Ectodermal cell (in vitro differentiated cells): ENCODE results near the gene METTL18.
"Not testable (repeated sequence)": the region's sequence is repeated elsewhere in the genome, so short reads cannot be mapped to it uniquely, and the experiment has no call there.

Experiments
- H3K27ac ChIP-seq: 2 replicates; pipeline ENCODE4 v1.7.0; 2013; ENCODE audit warnings: mild to moderate bottlenecking, low read depth, low read length; ENCODE audit not compliant: insufficient read depth, poor library complexity, severe bottlenecking
- H3K27me3 ChIP-seq: 2 replicates; pipeline ENCODE4 v1.7.0; 2013; ENCODE audit warnings: mild to moderate bottlenecking, low read length; ENCODE audit not compliant: insufficient read depth, control insufficient read depth, poor library complexity, severe bottlenecking
- H3K36me3 ChIP-seq: one replicate; pipeline ENCODE4 v1.7.0; 2013; ENCODE audit warnings: low read length; ENCODE audit not compliant: control insufficient read depth, insufficient read depth
- H3K4me1 ChIP-seq: one replicate; pipeline ENCODE4 v1.7.0; 2013; ENCODE audit warnings: low read length; ENCODE audit not compliant: control insufficient read depth, insufficient read depth
- H3K4me3 ChIP-seq: 2 replicates; pipeline ENCODE4 v1.7.0; 2013; ENCODE audit warnings: low read depth, low read length, control low read depth; ENCODE audit not compliant: insufficient read depth
- H3K9me3 ChIP-seq: 2 replicates; pipeline ENCODE4 v1.7.0; 2013; ENCODE audit warnings: mild to moderate bottlenecking, low read length, moderate library complexity; ENCODE audit not compliant: control insufficient read depth
- WGBS, 2 experiments: methylation state at CpG; one replicate each; pipeline ENCODE4 v1.1.7; 2013; ENCODE audit warnings: missing lambda C conversion rate in 2 of 2; 5-methylcytosine and 5-hydroxymethylcytosine counted together

METTL18 gene

GRCh38 chr1:169814265-169814664, 19.6 kb upstream of the METTL18 start:
- 67 to 83% methylated on average over 1 to 2 of the region's 2 CpGs for WGBS, 2 experiments
- no peaks in the 10 kb centered on the region for H3K27me3 ChIP-seq
- no peak overlapping the region for H3K27ac ChIP-seq
- H3K4me3 ChIP-seq, result no peak overlapping the region
- H3K9me3 ChIP-seq, result no peaks in the 10 kb centered on the region
- peaks cover 17% of the 10 kb centered on the region for H3K36me3 ChIP-seq
- no peaks in the 10 kb centered on the region for H3K4me1 ChIP-seq

GRCh38 chr1:169812131-169812530, 17.4 kb upstream of the METTL18 start:
- Histone ChIP-seq H3K36me3 (peaks cover 11% of the 10 kb centered on the region), H3K4me1 (no peaks in the 10 kb centered on the region), H3K27me3 (no peaks in the 10 kb centered on the region), H3K9me3 (no peaks in the 10 kb centered on the region), H3K27ac (no peak overlapping the region), H3K4me3 (no peak overlapping the region)
- WGBS, 2 experiments, result 97 to 99% methylated on average over 2 of the region's 2 CpGs

- not testable (repeated sequence) for H3K36me3 ChIP-seq, H3K4me3 ChIP-seq, H3K27ac ChIP-seq, H3K9me3 ChIP-seq, H3K4me1 ChIP-seq, H3K27me3 ChIP-seq
Observed at GRCh38 chr1:169811418-169812035, 16.8 kb upstream of the METTL18 start.

- no peaks in the 10 kb centered on the region for H3K27me3 ChIP-seq
- no peak overlapping the region for H3K27ac ChIP-seq
- WGBS, 2 experiments, result 88 to 98% methylated on average over 2 to 4 of the region's 4 CpGs
- H3K4me1 ChIP-seq, result no peaks in the 10 kb centered on the region
- H3K36me3 ChIP-seq, result peaks cover 16% of the 10 kb centered on the region
- H3K9me3 ChIP-seq, result no peaks in the 10 kb centered on the region
- H3K4me3 ChIP-seq, result no peak overlapping the region
Observed at GRCh38 chr1:169809370-169810095, 14.8 kb upstream of the METTL18 start.

- no peaks in the 10 kb centered on the region for H3K9me3 ChIP-seq
- no peaks in the 10 kb centered on the region for H3K4me1 ChIP-seq
- no peak overlapping the region for H3K4me3 ChIP-seq
- no peak overlapping the region for H3K27ac ChIP-seq
- peaks cover 12% of the 10 kb centered on the region for H3K36me3 ChIP-seq
- no peaks in the 10 kb centered on the region for H3K27me3 ChIP-seq
- 100% methylated on average over 1 to 2 of the region's 2 CpGs for WGBS, 2 experiments
Observed at GRCh38 chr1:169804941-169805340, 10.2 kb upstream of the METTL18 start.

- no peaks in the 10 kb centered on the region for H3K9me3 ChIP-seq
- no peak overlapping the region for H3K4me3 ChIP-seq
- no peaks in the 10 kb centered on the region for H3K4me1 ChIP-seq
- no peak overlapping the region for H3K27ac ChIP-seq
- no peaks in the 10 kb centered on the region for H3K27me3 ChIP-seq
- peaks cover 14% of the 10 kb centered on the region for H3K36me3 ChIP-seq
Observed at GRCh38 chr1:169802888-169803287, 8.2 kb upstream of the METTL18 start.

- Histone ChIP-seq H3K36me3 (peaks cover 4% of the 10 kb centered on the region), H3K4me3 (no peak overlapping the region), H3K27me3 (no peaks in the 10 kb centered on the region), H3K27ac (no peak overlapping the region), H3K9me3 (no peaks in the 10 kb centered on the region), H3K4me1 (no peaks in the 10 kb centered on the region)
- WGBS, 2 experiments, result 94% methylated on average over 5 of the region's 5 CpGs
Observed at GRCh38 chr1:169797281-169797680, 2.6 kb upstream of the METTL18 start.

- Histone ChIP-seq H3K9me3 (no peaks in the 10 kb centered on the region), H3K27me3 (no peaks in the 10 kb centered on the region), H3K4me3 (peak overlapping the region; percentile 96), H3K4me1 (no peaks in the 10 kb centered on the region), H3K27ac (no peak overlapping the region), H3K36me3 (peaks cover 4% of the 10 kb centered on the region)
- WGBS, 2 experiments, result 88 to 91% methylated on average over 6 to 7 of the region's 7 CpGs
Observed at GRCh38 chr1:169796274-169796810, 1.6 kb upstream of the METTL18 start.

- no peaks in the 10 kb centered on the region for H3K4me1 ChIP-seq
- peak overlapping the region; percentile 96 for H3K4me3 ChIP-seq
- peaks cover 4% of the 10 kb centered on the region for H3K36me3 ChIP-seq
- H3K27me3 ChIP-seq, result no peaks in the 10 kb centered on the region
- 7 to 38% methylated on average over 5 of the region's 5 CpGs for WGBS, 2 experiments
- H3K27ac ChIP-seq, result no peak overlapping the region
- no peaks in the 10 kb centered on the region for H3K9me3 ChIP-seq
Observed at GRCh38 chr1:169795687-169796086, 980 bp upstream of the METTL18 start.

- H3K4me1 ChIP-seq, result no peaks in the 10 kb centered on the region
- peak overlapping the region; percentile 96 for H3K4me3 ChIP-seq
- H3K27ac ChIP-seq, result no peak overlapping the region
- 100% methylated on average over 1 of the region's 1 CpG; no CpG with 5 or more reads in 1 of the 2 experiments for WGBS, 2 experiments
- H3K9me3 ChIP-seq, result no peaks in the 10 kb centered on the region
- no peaks in the 10 kb centered on the region for H3K27me3 ChIP-seq
- H3K36me3 ChIP-seq, result no peaks in the 10 kb centered on the region
Observed at GRCh38 chr1:169793730-169794129, 977 bp downstream of the METTL18 start.
